BE2C (cell line): ENCODE measurements around the gene KLRB1. TPM values are rescaled to one million over a fixed set of nuclear protein-coding genes. Genes with fewer than 3 reads are reported as not detected.

Experiments
- DNase-seq: peaks from one replicate; pipeline ENCODE4 v3.0.0-alpha.2; 2020
- H3K27me3 ChIP-seq: fragments of 250-450 bp; sonication (Bioruptor Pico); 2 replicates; pipeline ENCODE4 v1.5.1; 2020; ENCODE audit warnings: mild to moderate bottlenecking
- H3K36me3 ChIP-seq: fragments of 250-450 bp; sonication (Bioruptor Pico); 2 replicates; pipeline ENCODE4 v1.5.1; 2020; ENCODE audit warnings: mild to moderate bottlenecking
- H3K4me1 ChIP-seq: fragments of 250-450 bp; sonication (Bioruptor Pico); 2 replicates; pipeline ENCODE4 v1.5.1; 2020
- H3K4me3 ChIP-seq: 2 replicates; pipeline ENCODE4 v1.5.1; 2011; ENCODE audit warnings: low read depth, low read length
- H3K9me3 ChIP-seq: fragments of 250-450 bp; sonication (Bioruptor Pico); 2 replicates; pipeline ENCODE4 v1.5.1; 2020
- CTCF ChIP-seq: IDR thresholded peaks from 2 replicates; pipeline ENCODE4 v1.5.1; 2012; ENCODE audit warnings: mild to moderate bottlenecking, low read depth, low read length
- polyA plus RNA-seq: library from polyadenylated mRNA; unstranded; fragments of >200 nt; gene quantifications from one replicate; pipeline ENCODE4 v1.2.1, GENCODE V29; 2012; ENCODE audit warnings: low read depth, missing spikeins; ENCODE audit not compliant: insufficient read length, insufficient read depth

KLRB1 gene
- polyA plus RNA-seq: not detected

GRCh38 chr12:9607716-9608115 is at the start of gene KLRB1:
Gene KLRB1, minus strand, starts transcription at chr12:9607916. Its CDS starts 77 bp downstream, at chr12:9607839.
- no peak for DNase-seq
- TF ChIP-seq CTCF: no peak
- Histone ChIP-seq H3K4me1 (no peaks in the 10 kb centered on the region), H3K36me3 (no peaks in the 10 kb centered on the region), H3K27me3 (no peaks in the 10 kb centered on the region), H3K9me3 (no peaks in the 10 kb centered on the region), H3K4me3 (no peak within 1 kb of the TSS)

- Histone ChIP-seq H3K4me3 (no peak overlapping the region), H3K9me3 (no peaks in the 10 kb centered on the region), H3K4me1 (no peaks in the 10 kb centered on the region), H3K36me3 (no peaks in the 10 kb centered on the region), H3K27me3 (no peaks in the 10 kb centered on the region)
- no peak for DNase-seq
- TF ChIP-seq CTCF: no peak
These were observed 43.6 kb upstream of the KLRB1 start for GRCh38 chr12:9651265-9651729.

GRCh38 chr12:9650151-9650576 is 42.4 kb upstream of the KLRB1 start:
- Histone ChIP-seq H3K4me1 (no peaks in the 10 kb centered on the region), H3K36me3 (no peaks in the 10 kb centered on the region), H3K9me3 (no peaks in the 10 kb centered on the region), H3K27me3 (no peaks in the 10 kb centered on the region), H3K4me3 (no peak overlapping the region)
- TF ChIP-seq CTCF: no peak
- DNase-seq: no peak

GRCh38 chr12:9649532-9649940 is 41.8 kb upstream of the KLRB1 start:
- Histone ChIP-seq H3K4me3 (no peak overlapping the region), H3K27me3 (no peaks in the 10 kb centered on the region), H3K4me1 (no peaks in the 10 kb centered on the region), H3K9me3 (no peaks in the 10 kb centered on the region), H3K36me3 (no peaks in the 10 kb centered on the region)
- no peak for DNase-seq
- no peak for TF ChIP-seq CTCF

DNA sequence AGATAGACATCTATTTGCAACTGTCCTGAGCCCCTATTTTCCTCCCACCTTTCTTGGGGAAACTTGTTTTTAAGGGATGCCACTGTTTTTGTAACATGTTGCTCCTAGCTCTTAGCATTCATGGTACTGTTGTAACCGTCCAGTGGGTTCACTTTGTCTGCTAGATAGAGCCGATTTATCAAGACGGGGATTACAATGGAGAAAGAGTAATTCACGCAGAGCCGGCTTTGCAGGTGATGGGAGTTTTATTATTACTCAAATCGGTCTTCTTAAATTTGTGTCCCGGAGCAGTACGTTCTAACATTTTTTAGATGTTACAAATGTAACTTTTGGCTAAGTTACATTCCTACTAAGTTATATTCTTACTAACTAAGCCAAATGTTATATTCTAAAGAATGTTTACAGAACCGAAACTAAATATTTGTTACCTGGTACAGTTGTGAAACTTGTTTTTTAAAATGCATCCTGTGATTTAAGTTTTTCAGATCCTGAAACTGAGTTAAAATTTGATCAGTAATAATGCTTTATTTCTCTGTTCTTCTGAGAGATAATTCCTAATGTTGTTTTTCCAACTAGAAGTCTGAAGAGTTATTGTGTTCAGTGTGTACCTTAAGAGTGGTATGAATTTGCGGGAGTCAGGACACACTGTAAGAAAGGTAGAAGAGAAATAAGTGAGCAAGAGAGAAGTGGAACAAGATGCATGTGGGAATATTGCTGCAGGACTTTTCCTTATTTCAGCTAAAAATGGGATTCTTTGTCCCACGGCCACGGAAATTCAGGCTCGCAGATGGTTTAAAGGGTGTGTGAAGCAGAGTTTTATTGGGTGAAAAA is 41.2 kb upstream of the KLRB1 start:
- peak overlapping the region; percentile 61 for H3K4me3 ChIP-seq
- H3K36me3 ChIP-seq: no peaks in the 10 kb centered on the region
- no peaks in the 10 kb centered on the region for H3K9me3 ChIP-seq
- no peaks in the 10 kb centered on the region for H3K27me3 ChIP-seq
- no peak for TF ChIP-seq CTCF
- H3K4me1 ChIP-seq: no peaks in the 10 kb centered on the region
- no peak for DNase-seq
